ENCODE data around the gene MYLK.

DNA sequence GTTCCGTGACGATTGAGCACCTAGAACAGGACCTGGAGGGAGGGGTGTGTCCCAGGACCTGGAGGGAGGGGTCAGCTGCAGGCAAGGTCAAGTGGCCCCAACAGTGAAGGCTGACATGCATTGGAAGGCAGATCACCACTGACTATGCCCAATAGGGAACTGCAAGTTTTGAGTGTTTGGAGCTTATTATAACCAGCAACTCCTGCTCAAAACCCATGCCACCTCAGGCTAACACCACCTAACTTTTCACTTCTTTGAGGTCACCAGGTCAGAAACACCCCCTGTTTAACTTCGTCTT lies 93.1 kb downstream of the MYLK start:
- TF ChIP-seq, protein P1, sequence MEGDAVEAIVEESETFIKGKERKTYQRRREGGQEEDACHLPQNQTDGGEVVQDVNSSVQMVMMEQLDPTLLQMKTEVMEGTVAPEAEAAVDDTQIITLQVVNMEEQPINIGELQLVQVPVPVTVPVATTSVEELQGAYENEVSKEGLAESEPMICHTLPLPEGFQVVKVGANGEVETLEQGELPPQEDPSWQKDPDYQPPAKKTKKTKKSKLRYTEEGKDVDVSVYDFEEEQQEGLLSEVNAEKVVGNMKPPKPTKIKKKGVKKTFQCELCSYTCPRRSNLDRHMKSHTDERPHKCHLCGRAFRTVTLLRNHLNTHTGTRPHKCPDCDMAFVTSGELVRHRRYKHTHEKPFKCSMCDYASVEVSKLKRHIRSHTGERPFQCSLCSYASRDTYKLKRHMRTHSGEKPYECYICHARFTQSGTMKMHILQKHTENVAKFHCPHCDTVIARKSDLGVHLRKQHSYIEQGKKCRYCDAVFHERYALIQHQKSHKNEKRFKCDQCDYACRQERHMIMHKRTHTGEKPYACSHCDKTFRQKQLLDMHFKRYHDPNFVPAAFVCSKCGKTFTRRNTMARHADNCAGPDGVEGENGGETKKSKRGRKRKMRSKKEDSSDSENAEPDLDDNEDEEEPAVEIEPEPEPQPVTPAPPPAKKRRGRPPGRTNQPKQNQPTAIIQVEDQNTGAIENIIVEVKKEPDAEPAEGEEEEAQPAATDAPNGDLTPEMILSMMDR (conservative IDR thresholded peaks at IDR 0.05; ENCODE audit: low read depth, low read length): no peak
- no peak for TF ChIP-seq POLR2A (IDR thresholded peaks at IDR 0.05; ENCODE audit: low read depth, low read length)
- no peak for TF ChIP-seq RCOR1 (IDR thresholded peaks at IDR 0.05; ENCODE audit: insufficient replicate concordance, low read length)
- TF ChIP-seq, protein P2, sequence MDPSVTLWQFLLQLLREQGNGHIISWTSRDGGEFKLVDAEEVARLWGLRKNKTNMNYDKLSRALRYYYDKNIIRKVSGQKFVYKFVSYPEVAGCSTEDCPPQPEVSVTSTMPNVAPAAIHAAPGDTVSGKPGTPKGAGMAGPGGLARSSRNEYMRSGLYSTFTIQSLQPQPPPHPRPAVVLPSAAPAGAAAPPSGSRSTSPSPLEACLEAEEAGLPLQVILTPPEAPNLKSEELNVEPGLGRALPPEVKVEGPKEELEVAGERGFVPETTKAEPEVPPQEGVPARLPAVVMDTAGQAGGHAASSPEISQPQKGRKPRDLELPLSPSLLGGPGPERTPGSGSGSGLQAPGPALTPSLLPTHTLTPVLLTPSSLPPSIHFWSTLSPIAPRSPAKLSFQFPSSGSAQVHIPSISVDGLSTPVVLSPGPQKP (IDR thresholded peaks at IDR 0.05; ENCODE audit: borderline replicate concordance, low read depth, low read length): no peak
- TF ChIP-seq, protein P3, sequence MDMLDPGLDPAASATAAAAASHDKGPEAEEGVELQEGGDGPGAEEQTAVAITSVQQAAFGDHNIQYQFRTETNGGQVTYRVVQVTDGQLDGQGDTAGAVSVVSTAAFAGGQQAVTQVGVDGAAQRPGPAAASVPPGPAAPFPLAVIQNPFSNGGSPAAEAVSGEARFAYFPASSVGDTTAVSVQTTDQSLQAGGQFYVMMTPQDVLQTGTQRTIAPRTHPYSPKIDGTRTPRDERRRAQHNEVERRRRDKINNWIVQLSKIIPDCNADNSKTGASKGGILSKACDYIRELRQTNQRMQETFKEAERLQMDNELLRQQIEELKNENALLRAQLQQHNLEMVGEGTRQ (IDR thresholded peaks at IDR 0.05; ENCODE audit: low read depth, low read length): no peak
- no peak for TF ChIP-seq MXI1 (IDR thresholded peaks at IDR 0.05; ENCODE audit: borderline replicate concordance, low read depth, low read length)
- TF ChIP-seq MAFK (IDR thresholded peaks at IDR 0.05; ENCODE audit: low read depth, low read length): no peak
- no peak for TF ChIP-seq CHD1 (IDR thresholded peaks at IDR 0.05; ENCODE audit: low read depth, low read length)

Data from IMR-90 (cell line).